ENCODE data around the gene NPHS1.

- TF ChIP-seq, protein P1, sequence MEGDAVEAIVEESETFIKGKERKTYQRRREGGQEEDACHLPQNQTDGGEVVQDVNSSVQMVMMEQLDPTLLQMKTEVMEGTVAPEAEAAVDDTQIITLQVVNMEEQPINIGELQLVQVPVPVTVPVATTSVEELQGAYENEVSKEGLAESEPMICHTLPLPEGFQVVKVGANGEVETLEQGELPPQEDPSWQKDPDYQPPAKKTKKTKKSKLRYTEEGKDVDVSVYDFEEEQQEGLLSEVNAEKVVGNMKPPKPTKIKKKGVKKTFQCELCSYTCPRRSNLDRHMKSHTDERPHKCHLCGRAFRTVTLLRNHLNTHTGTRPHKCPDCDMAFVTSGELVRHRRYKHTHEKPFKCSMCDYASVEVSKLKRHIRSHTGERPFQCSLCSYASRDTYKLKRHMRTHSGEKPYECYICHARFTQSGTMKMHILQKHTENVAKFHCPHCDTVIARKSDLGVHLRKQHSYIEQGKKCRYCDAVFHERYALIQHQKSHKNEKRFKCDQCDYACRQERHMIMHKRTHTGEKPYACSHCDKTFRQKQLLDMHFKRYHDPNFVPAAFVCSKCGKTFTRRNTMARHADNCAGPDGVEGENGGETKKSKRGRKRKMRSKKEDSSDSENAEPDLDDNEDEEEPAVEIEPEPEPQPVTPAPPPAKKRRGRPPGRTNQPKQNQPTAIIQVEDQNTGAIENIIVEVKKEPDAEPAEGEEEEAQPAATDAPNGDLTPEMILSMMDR (IDR thresholded peaks at IDR 0.05) = no peak
- TF ChIP-seq EP300 (IDR thresholded peaks at IDR 0.05) = no peak
Observed at GRCh38 chr19:35889370-35890112, 37.2 kb upstream of the NPHS1 start.

Data from stomach (tissue), 4 donors.